ENCODE results near the gene CHIC2.

DNA sequence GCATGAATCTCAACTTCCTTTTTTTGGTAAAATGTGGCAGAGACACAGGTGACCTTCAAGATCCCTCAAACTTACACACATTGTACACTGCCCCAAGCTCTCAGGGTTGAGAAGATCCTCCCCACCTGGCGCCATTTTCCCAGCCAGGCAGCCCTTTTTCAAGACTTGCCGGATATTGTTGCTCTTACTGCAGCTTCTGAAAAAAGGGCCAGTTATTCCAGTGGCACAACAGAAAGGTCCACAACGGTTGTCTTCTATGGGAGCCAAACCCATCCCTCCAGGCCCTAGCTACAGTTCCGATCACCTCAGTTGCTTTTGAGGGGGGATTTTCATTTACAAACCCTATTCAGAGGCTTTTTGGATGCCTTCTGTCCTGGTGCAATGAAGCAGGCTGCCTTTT is 101.1 kb downstream of the CHIC2 start:
- TF ChIP-seq CTCF (conservative IDR thresholded peaks at IDR 0.05 in 1 of 2, IDR thresholded peaks at IDR 0.05 in 1 of 2; ENCODE audit: extremely low read depth in 1 of 2, insufficient read depth in 1 of 2, low read depth in 1 of 2, low read length in 2 of 2): no peak
- TF ChIP-seq EZH2 (IDR thresholded peaks at IDR 0.05; ENCODE audit: borderline replicate concordance, low read length): no peak

All from mammary epithelial cell (primary cell).